Prostate gland (tissue), 2 donors: ENCODE results near the gene ARHGEF40.

Source experiments
- CTCF ChIP-seq, 4 experiments: fragments of 200-600 bp in 2 of 4; fragments of 450-650 bp in 2 of 4; sonication (generic) in 2 of 4; IDR thresholded peaks; 1 replicate in 3 of 4; 2 replicates in 1 of 4; pipeline ENCODE4 v1.5.1; 2016 to 2019; ENCODE audit warnings: antibody characterized with exemption in 4 of 4, mild to moderate bottlenecking in 2 of 4, moderate library complexity in 2 of 4
- POLR2A ChIP-seq: fragments of 450-650 bp; IDR thresholded peaks from one replicate; pipeline ENCODE4 v1.6.1; 2016; ENCODE audit warnings: antibody characterized with exemption, mild to moderate bottlenecking
- POLR2AphosphoS5 ChIP-seq: sonication (generic); formaldehyde crosslinking; IDR thresholded peaks from one replicate; pipeline ENCODE4 v1.6.1; 2017; ENCODE audit warnings: antibody characterized with exemption

- TF ChIP-seq POLR2AphosphoS5 (no peak), POLR2A (no peak), CTCF (IDR thresholded peaks at IDR 0.05) (no peak)
These were observed 26.6 kb upstream of the ARHGEF40 start for GRCh38 chr14:21043387-21043973.
